Measurements from ENCODE around the gene RPS6KA6. TPM values are rescaled to one million over a fixed set of nuclear protein-coding genes. Genes with fewer than 3 reads are reported as not detected.
A peak's percentile ranks its signal among the peaks of the same experiment; 100 is the strongest.

RPS6KA6 gene
- total RNA-seq, 5 donors from 2014 or later (not counting 1 experiment from before 2014, with no cell fraction given) = 0.13 to 0.45 (median 0.30) TPM; not detected in 1

DNA sequence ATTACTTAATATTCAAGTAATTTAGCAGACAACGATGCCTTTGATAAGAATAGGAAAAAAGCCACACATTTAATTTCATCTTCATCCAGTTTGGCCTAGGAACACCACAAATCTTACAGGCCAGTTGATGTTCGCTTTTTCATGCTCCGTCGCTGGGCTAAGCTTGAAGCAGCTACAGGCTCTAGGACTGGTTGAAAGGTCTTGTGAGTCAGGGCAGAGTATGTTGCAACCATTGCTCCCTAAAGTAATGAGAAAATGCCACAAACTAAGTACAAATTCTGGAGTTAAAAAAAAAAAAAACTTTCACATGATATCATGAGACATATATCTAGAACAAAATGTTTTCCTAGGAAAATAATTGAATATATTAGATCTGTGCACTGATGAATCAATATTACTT lies 123.8 kb downstream of the RPS6KA6 start:
- Mint-ChIP-seq H3K9me3 (no peaks in the 10 kb centered on the region), H3K27ac (no peak overlapping the region), H3K4me3 (no peak overlapping the region), H3K4me1 (no peaks in the 10 kb centered on the region), H3K27me3 (peaks cover 0 to 4% of the 10 kb centered on the region in 2 donors), H3K36me3 (no peaks in the 10 kb centered on the region)
- H3K27ac ChIP-seq (ENCODE audit: low read length) = no peak overlapping the region
- H3K4me1 ChIP-seq (ENCODE audit: control insufficient read depth in 1 of 2, extremely low read depth in 1 of 2, insufficient read depth in 2 of 2, low read length in 2 of 2) = no peaks in the 10 kb centered on the region
- POLR2A ChIA-PET = no interaction called here
- H3K27me3 ChIP-seq (replicated peaks in 1 of 2; ENCODE audit: control insufficient read depth in 2 of 2, extremely low read depth in 1 of 2, insufficient read depth in 2 of 2, low read length in 1 of 2) = no peaks in the 10 kb centered on the region
- no peak overlapping the region for H3K4me3 ChIP-seq (ENCODE audit: control insufficient read depth in 1 of 2, extremely low read depth in 1 of 2, low read length in 1 of 2)
- CTCF ChIA-PET = no interaction called here
- H3K9me3 ChIP-seq = no peaks in the 10 kb centered on the region
- ATAC-seq (replicated peaks in 1 of 4) (no peak), DNase-seq (no peak)
- no peaks in the 10 kb centered on the region for H3K36me3 ChIP-seq (ENCODE audit: control insufficient read depth in 2 of 2, extremely low read depth in 1 of 2, insufficient read depth in 1 of 2, low read length in 1 of 2)
- WGBS (ENCODE audit: insufficient coverage) = no CpG with 5 or more reads among the region's 4 CpGs

DNA sequence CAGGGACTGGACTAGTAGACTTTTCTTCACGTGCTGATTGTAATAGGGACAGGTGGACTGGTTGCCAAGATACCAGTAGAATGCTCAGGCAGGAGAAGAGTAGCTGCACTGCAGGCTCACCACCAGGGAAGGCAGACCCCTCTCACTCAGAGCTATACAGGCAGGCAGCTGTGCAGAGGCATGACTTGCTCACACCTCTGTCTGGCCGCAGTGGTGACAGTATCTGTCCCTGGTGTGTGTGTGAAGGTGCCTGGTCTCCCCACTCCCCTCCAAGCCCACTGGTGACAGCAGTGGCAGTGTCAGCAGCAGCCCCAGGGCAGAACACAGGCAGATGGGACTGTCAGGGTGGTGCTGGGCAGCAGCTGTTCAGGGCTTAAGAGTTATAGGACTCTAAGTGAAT lies 140.7 kb downstream of the RPS6KA6 start:
- Mint-ChIP-seq H3K9me3 (no peaks in the 10 kb centered on the region), H3K4me1 (peaks cover 0 to 5% (median 2%) of the 10 kb centered on the region in 3 donors), H3K4me3 (no peak overlapping the region), H3K27me3 (peaks cover 0 to 5% of the 10 kb centered on the region in 2 donors), H3K36me3 (no peaks in the 10 kb centered on the region), H3K27ac (no peak overlapping the region)
- Histone ChIP-seq H3K9me3 (no peaks in the 10 kb centered on the region), H3K27me3 (replicated peaks in 1 of 2; ENCODE audit: control insufficient read depth in 2 of 2, extremely low read depth in 1 of 2, insufficient read depth in 2 of 2, low read length in 1 of 2) (no peaks in the 10 kb centered on the region), H3K4me1 (ENCODE audit: control insufficient read depth in 1 of 2, extremely low read depth in 1 of 2, insufficient read depth in 2 of 2, low read length in 2 of 2) (no peaks in the 10 kb centered on the region), H3K27ac (ENCODE audit: low read length) (no peak overlapping the region), H3K4me3 (ENCODE audit: control insufficient read depth in 1 of 2, extremely low read depth in 1 of 2, low read length in 1 of 2) (no peak overlapping the region), H3K36me3 (ENCODE audit: control insufficient read depth in 2 of 2, extremely low read depth in 1 of 2, insufficient read depth in 1 of 2, low read length in 1 of 2) (no peaks in the 10 kb centered on the region)
- CTCF ChIA-PET = no interaction called here
- POLR2A ChIA-PET = interaction anchor here in 1 of 2 donors (0.6 kb wide), 1 partner anchor 287 kb away, joined by 6 read pairs; no protein-coding TSS in a partner anchor
- WGBS (ENCODE audit: insufficient coverage) = no CpG with 5 or more reads among the region's 2 CpGs
- ATAC-seq (replicated peaks in 1 of 4) (no peak), DNase-seq (no peak)

DNA sequence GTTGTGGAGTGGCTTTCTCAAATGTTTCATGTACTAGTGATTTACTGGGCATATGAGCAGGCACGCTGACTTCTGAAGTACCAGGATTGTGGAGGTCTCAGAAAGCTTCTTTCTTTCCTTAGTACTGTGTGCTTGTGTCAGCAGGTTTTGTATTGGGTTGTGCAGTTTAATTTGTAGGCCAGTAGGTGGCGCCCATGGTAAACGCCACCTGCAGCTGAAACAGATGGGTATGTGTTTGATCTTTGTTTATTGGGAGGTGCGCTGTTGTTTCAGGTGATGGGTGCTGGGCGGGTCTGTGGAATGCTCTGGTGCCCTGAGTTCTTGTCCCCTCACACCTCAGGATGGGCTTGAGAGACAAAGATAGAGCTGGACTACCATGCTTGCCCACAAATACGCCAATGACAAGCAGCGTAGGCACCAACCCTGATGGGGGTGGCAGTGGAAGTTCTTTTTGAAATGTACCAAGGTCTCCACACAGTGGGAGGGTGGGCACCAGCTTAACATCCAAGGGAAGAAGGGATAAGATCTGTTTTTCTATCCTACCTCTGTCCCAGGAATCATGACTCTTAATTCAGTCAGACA lies 141.5 kb downstream of the RPS6KA6 start:
- Histone ChIP-seq H3K27ac (ENCODE audit: low read length) (no peak overlapping the region), H3K4me3 (ENCODE audit: control insufficient read depth in 1 of 2, extremely low read depth in 1 of 2, low read length in 1 of 2) (no peak overlapping the region), H3K36me3 (ENCODE audit: control insufficient read depth in 2 of 2, extremely low read depth in 1 of 2, insufficient read depth in 1 of 2, low read length in 1 of 2) (no peaks in the 10 kb centered on the region), H3K27me3 (replicated peaks in 1 of 2; ENCODE audit: control insufficient read depth in 2 of 2, extremely low read depth in 1 of 2, insufficient read depth in 2 of 2, low read length in 1 of 2) (no peaks in the 10 kb centered on the region), H3K4me1 (ENCODE audit: control insufficient read depth in 1 of 2, extremely low read depth in 1 of 2, insufficient read depth in 2 of 2, low read length in 2 of 2) (no peaks in the 10 kb centered on the region), H3K9me3 (no peaks in the 10 kb centered on the region)
- no peaks in the 10 kb centered on the region for H3K9me3 Mint-ChIP-seq
- H3K4me1 Mint-ChIP-seq = peaks cover 0 to 5% (median 2%) of the 10 kb centered on the region in 3 donors
- ATAC-seq (replicated peaks in 1 of 4) (no peak), DNase-seq (peak in 2 of 35 experiments; percentile 2 to 14)
- POLR2A ChIA-PET = no interaction called here
- WGBS (ENCODE audit: insufficient coverage) = 0% methylated on average over 3 of the region's 7 CpGs
- H3K4me3 Mint-ChIP-seq = no peak overlapping the region
- H3K27me3 Mint-ChIP-seq = peaks cover 0 to 5% of the 10 kb centered on the region in 2 donors
- no peaks in the 10 kb centered on the region for H3K36me3 Mint-ChIP-seq
- H3K27ac Mint-ChIP-seq = no peak overlapping the region
- CTCF ChIA-PET = interaction anchor here (0.7 to 0.8 kb wide), 2 partner anchors 516 to 1006 kb away, joined by 3 read pairs; no protein-coding TSS in a partner anchor

DNA sequence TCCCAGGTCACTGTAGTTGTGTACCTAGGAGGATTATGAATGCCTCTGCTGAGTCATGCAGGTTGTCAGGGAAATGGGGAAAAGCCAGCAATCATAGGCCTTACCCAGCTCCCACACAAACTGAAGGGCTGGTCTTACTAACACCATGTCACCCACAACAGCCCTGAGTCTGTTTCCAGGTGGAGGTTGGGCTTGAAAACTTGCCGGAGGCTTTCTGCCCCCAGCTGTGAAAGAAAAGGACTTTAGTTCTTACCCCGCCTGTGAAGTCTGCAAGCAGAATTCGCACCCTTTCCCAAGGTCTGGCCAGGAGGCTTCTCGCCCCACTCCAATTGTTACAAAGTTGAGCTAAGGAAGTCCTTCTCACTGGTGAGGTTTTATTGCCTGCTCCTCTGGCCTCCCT lies 143.9 kb downstream of the RPS6KA6 start:
- no peaks in the 10 kb centered on the region for H3K36me3 ChIP-seq (ENCODE audit: control insufficient read depth in 2 of 2, extremely low read depth in 1 of 2, insufficient read depth in 1 of 2, low read length in 1 of 2)
- Mint-ChIP-seq H3K36me3 (no peaks in the 10 kb centered on the region), H3K27ac (no peak overlapping the region), H3K9me3 (peaks cover 0 to 7% (median 0%) of the 10 kb centered on the region in 3 donors), H3K4me1 (peaks cover 0 to 5% (median 2%) of the 10 kb centered on the region in 3 donors), H3K27me3 (peaks cover 0 to 8% of the 10 kb centered on the region in 2 donors), H3K4me3 (no peak overlapping the region)
- no peak overlapping the region for H3K4me3 ChIP-seq (ENCODE audit: control insufficient read depth in 1 of 2, extremely low read depth in 1 of 2, low read length in 1 of 2)
- no peaks in the 10 kb centered on the region for H3K9me3 ChIP-seq
- ChIA-PET POLR2A (interaction anchor here in 1 of 2 donors (0.5 kb wide), 1 partner anchor 9 kb away, joined by 10 read pairs; no protein-coding TSS in a partner anchor), CTCF (no interaction called here)
- no peaks in the 10 kb centered on the region for H3K4me1 ChIP-seq (ENCODE audit: control insufficient read depth in 1 of 2, extremely low read depth in 1 of 2, insufficient read depth in 2 of 2, low read length in 2 of 2)
- no CpG with 5 or more reads among the region's 4 CpGs for WGBS (ENCODE audit: insufficient coverage)
- H3K27me3 ChIP-seq (replicated peaks in 1 of 2; ENCODE audit: control insufficient read depth in 2 of 2, extremely low read depth in 1 of 2, insufficient read depth in 2 of 2, low read length in 1 of 2) = no peaks in the 10 kb centered on the region
- DNase-seq (no peak), ATAC-seq (replicated peaks in 1 of 4) (no peak)
- no peak overlapping the region for H3K27ac ChIP-seq (ENCODE audit: low read length)
